Lower leg skin (tissue), 4 donors: ENCODE measurements around the gene STOML1. TPM values are rescaled to one million over a fixed set of nuclear protein-coding genes. Genes with fewer than 3 reads are reported as not detected.
"Not testable (repeated sequence)": the region's sequence is repeated elsewhere in the genome, so short reads cannot be mapped to it uniquely, and the experiment has no call there.

Experiments
- DNase-seq, 2 donors: peaks; one replicate each; pipeline ENCODE4 v3.0.0-alpha.2; 2019; ENCODE audit warnings: low spot score in 2 of 2
- H3K4me3 ChIP-seq: fragments of 200-600 bp; sonication (generic); 2 replicates; pipeline ENCODE4 v1.5.1; 2017; ENCODE audit warnings: mild to moderate bottlenecking, low read depth; ENCODE audit not compliant: poor library complexity, severe bottlenecking
- POLR2A ChIP-seq, 2 donors: fragments of 450-650 bp; IDR thresholded peaks; one replicate each; pipeline ENCODE4 v1.6.1; 2016 to 2017; ENCODE audit warnings: antibody characterized with exemption in 2 of 2, mild to moderate bottlenecking in 1 of 2, moderate library complexity in 1 of 2
- WGBS, 2 donors: methylation state at CpG; one replicate each; pipeline ENCODE4 v1.1.5; 2018; 5-methylcytosine and 5-hydroxymethylcytosine counted together
- intact Hi-C: fragments of 100-400 bp; cut with DNase I; formaldehyde crosslinking; loops from one replicate; pipeline ENCODE4 v1.15.0; 2023; ENCODE audit warnings: low total_unique reads
- total RNA-seq, 4 donors: library from RNA; depleted of rRNA; stranded (reverse); fragments of >200 nt; gene quantifications; one replicate each; pipeline ENCODE4 v1.1.0, GENCODE V29; 2016
- TF ChIP-seq, protein P1 (sequence below), 3 donors: fragments of 450-650 bp; IDR thresholded peaks; one replicate each; pipeline ENCODE4 v1.5.1; 2016; ENCODE audit warnings: antibody characterized with exemption in 3 of 3, mild to moderate bottlenecking in 3 of 3, moderate library complexity in 2 of 3

Gene STOML1
- total RNA-seq, 4 donors from 2014 or later: 14.4 to 24.6 (median 23.9) TPM

DNA sequence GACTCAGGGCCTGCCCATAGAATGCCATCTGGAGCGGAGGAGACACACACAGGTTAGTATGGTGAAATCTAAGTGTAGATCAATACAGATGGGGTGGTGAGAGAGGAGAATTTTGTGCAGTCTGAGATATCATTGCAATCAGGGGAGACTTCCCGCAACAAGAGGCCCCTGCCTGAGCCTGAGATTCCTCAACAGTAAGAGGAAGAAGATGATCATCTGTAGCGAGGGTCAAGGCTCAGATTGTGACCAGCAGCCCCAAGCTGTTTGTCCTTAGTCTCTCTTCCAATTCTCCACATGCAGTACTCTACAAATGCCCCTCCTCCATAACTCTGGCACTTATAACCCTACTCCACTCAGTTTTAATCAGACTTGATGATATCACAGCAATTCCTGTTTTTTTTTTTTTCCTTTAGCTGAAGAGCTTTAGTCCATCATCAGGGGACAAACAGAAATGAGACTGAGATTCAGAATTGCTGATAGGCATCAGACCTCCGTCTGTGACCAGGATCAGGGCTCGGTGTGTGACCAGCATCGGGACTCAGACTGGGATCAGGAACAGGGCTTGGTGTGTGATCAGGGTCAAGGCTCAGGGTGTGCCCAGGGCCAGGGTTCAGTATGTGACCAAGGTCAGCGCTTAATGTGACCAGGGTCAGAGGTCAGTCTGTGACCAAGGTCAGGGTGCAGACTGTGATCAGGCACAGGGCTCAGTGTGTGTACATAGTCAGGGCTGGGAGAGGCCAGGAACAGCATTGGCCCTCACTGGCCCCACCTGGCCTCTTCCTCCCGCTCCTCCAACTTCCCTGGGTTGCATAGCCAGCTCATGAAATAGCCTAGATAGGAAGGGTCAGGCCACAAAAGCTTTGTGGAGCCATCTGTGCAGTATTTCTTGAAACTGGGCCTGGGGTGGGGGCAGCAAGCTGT, 51.8 kb downstream of the STOML1 start:
- no peak overlapping the region for H3K4me3 ChIP-seq
- TF ChIP-seq, protein P1, sequence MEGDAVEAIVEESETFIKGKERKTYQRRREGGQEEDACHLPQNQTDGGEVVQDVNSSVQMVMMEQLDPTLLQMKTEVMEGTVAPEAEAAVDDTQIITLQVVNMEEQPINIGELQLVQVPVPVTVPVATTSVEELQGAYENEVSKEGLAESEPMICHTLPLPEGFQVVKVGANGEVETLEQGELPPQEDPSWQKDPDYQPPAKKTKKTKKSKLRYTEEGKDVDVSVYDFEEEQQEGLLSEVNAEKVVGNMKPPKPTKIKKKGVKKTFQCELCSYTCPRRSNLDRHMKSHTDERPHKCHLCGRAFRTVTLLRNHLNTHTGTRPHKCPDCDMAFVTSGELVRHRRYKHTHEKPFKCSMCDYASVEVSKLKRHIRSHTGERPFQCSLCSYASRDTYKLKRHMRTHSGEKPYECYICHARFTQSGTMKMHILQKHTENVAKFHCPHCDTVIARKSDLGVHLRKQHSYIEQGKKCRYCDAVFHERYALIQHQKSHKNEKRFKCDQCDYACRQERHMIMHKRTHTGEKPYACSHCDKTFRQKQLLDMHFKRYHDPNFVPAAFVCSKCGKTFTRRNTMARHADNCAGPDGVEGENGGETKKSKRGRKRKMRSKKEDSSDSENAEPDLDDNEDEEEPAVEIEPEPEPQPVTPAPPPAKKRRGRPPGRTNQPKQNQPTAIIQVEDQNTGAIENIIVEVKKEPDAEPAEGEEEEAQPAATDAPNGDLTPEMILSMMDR (IDR thresholded peaks at IDR 0.05): no peak
- TF ChIP-seq POLR2A (IDR thresholded peaks at IDR 0.05): no peak
- DNase-seq: no peak
- WGBS, 2 donors: 72 to 88% methylated on average over 8 of the region's 8 CpGs
- intact Hi-C loops: loop anchor here (10.0 kb wide), 1 partner anchor 584 kb away; no protein-coding TSS in a partner anchor

DNA sequence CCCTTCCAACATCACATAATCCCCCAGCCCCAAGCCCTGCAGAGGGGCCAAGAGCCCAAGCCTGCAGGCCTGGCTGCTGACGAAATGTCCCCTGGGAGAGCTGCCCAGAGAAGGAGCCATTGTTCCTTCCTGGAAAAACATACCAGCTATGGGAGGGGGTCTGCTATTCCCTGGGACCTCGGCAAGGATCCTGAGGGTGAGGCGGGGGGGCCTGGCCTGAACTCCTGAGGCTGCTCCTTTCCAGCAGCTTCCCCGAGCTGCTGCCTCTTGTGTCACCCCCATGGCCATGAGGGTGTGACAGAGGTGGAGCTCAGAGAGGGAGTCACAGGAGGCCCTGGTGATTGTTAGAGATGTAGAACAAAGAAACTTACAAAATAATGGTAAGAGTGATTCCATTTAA, 53.0 kb downstream of the STOML1 start:
- intact Hi-C loops: no loop called here
- TF ChIP-seq, protein P1 (IDR thresholded peaks at IDR 0.05): no peak
- TF ChIP-seq POLR2A (IDR thresholded peaks at IDR 0.05): no peak
- 66 to 72% methylated on average over 4 of the region's 4 CpGs for WGBS, 2 donors
- no peak for DNase-seq
- H3K4me3 ChIP-seq: no peak overlapping the region

DNA sequence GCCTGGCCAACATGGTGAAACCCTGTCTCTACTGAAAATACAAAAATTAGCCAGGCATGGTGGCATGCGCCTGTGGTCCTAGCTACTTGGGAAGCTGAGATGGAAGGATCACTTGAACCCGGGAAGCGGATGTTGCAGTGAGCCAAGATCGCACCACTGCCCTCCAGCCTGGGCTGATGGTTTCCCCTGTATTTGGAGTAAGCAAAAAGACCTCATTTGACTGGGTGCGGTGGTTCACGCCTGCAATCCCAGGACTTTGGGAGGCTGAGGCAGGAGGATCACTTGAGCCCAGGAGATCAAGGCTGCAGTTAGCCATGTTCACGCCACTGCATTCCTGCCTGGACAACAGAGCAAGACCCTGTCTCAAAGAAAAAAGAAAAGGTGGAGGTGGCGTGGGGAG, 53.6 kb downstream of the STOML1 start:
- H3K4me3 ChIP-seq, intact Hi-C loops, DNase-seq: not testable (repeated sequence)
- WGBS, 2 donors: 96% methylated on average over 8 of the region's 8 CpGs

DNA sequence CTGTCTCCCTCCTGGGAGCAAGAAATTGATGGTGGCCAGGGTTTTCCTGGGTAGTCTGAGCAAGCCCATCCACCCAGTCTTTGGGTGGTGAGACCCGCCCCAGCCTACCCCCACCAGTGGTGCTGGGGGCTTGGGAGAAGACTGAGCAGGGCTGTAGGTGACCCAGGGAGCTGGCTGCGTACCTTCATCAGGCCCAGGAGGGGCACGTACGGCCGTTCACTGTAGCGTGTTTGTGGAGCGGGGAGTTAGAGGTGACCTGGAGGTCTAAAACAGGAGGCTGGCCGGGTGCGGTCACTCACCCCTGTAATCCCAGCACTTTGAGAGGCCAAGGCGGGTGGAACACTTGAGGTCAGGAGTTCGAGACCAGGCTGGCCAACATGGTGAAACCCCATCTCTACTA, 54.4 kb downstream of the STOML1 start:
- DNase-seq: no peak
- WGBS, 2 donors: 97% methylated on average over 11 of the region's 11 CpGs
- intact Hi-C loops: no loop called here
- TF ChIP-seq, protein P1 (IDR thresholded peaks at IDR 0.05): no peak
- TF ChIP-seq POLR2A (IDR thresholded peaks at IDR 0.05): no peak
- no peak overlapping the region for H3K4me3 ChIP-seq

DNA sequence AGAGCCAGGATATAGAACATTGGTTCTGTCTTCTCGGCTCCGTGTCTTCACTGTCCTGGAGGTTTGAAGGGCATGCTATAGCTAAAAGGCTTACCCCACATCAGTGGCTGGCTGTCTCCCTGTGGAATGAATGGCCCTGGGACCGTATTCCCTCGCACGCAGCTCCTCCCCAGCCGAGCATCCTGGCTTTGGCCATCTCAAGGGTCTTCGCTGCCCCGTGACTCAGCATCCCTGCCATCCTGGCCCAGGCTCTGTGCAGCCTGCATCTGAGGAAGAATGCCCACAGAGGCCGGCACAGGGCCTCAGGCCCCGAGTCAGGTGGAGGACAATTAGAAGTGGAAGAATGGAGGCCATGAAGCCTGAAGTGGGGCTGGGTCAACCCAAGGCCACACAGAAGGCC, 54.8 kb downstream of the STOML1 start:
- TF ChIP-seq, protein P1 (IDR thresholded peaks at IDR 0.05): no peak
- no peak for TF ChIP-seq POLR2A (IDR thresholded peaks at IDR 0.05)
- H3K4me3 ChIP-seq: no peak overlapping the region
- WGBS, 2 donors: 72 to 100% methylated on average over 9 to 10 of the region's 10 CpGs
- no peak for DNase-seq
- intact Hi-C loops: no loop called here

DNA sequence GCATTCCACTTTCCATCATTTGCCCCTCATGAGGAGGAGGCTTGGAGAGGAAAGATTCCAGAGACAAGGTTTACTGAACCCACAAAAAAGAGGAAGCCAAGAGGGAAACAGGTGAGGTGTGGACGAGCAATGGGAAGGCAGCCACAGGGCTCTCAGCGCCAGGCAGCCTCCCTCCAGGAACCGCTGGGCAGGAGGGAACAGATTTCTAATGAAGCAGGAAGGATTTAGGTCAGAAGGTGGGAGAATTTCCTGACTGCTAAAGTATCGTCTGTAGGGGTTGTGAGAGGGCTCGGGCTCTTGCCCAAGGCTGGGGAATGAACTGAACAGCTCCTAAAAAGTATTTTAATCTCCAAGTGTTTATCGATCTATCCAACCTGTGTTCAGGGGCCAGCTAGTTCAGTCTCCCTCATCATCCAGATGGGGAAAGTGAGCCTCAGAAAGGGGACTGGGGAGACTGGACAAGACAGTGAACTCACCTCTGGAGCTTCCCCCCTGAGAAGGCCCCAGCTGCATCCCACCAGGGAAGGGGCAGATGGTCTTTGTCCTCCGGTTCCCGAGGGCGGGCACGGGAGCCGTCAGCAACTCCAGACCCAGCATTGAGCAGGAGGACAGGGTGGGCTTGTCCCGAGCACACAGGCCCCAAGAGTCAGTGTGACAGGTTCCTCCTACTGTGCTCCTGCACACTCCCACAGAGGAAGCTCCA, 55.4 kb downstream of the STOML1 start:
- TF ChIP-seq, protein P1 (IDR thresholded peaks at IDR 0.05): no peak
- TF ChIP-seq POLR2A (IDR thresholded peaks at IDR 0.05): no peak
- no peak overlapping the region for H3K4me3 ChIP-seq
- intact Hi-C loops: no loop called here
- 65 to 67% methylated on average over 12 of the region's 12 CpGs for WGBS, 2 donors
- no peak for DNase-seq
